NCI-H2107 treated with DMSO at 0.1 percent for 48 hours (cell line): ENCODE data around the gene KIF25.
A peak's percentile ranks its signal among the peaks of the same experiment; 100 is the strongest.

ENCODE experiments used
- DNase-seq: peaks from one replicate; lab custom pipeline; 2025; ENCODE audit not compliant: unreplicated experiment; lab: John Stamatoyannopoulos, UW

The KIF25 gene

DNA sequence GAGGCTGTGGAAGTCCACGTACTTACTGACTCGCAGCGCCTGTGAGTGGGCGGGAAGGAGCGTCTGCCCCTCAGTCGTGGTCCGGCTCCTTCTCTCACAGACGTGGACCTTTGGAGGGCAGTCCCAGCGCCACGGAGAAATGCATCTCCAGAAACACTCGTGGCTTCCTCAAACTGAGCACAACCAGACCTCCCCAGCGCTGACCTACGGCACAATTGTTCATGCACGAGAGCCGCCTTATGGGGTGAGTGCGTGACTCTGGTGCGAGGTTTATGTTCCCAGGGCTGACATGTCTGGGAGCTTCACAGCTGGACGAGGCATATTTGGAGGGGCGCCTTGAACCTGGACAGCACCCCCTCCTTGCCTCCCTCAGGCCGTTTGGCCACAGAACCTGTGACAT, 51.8 kb downstream of the KIF25 start:
- DNase-seq: no peak

DNA sequence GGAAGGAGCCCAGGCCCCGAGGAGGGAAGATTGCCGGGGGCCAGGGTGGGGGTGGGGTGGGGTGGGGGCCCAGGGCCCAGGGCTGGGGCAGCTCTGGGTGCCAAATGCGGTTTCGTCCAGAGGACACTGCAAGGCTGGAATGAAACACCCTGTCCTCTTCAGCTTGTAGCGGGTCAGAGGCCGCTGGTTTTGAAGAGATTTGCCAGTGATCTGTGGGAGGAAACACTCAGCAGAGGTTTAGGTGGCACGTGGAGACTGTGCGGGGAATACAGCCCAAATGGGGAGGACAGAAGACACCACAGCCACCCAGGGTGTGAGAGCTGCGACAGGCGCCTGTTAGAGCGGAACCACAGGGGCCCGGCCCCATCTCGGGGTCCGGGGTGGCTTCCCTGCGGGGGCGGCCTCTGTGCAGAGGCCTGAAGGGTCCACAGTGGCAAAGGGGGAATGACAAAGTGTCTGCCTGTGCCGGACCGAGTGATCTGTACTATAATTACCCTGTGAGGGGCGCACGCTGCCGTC, 52.3 kb downstream of the KIF25 start:
- DNase-seq: no peak

DNA sequence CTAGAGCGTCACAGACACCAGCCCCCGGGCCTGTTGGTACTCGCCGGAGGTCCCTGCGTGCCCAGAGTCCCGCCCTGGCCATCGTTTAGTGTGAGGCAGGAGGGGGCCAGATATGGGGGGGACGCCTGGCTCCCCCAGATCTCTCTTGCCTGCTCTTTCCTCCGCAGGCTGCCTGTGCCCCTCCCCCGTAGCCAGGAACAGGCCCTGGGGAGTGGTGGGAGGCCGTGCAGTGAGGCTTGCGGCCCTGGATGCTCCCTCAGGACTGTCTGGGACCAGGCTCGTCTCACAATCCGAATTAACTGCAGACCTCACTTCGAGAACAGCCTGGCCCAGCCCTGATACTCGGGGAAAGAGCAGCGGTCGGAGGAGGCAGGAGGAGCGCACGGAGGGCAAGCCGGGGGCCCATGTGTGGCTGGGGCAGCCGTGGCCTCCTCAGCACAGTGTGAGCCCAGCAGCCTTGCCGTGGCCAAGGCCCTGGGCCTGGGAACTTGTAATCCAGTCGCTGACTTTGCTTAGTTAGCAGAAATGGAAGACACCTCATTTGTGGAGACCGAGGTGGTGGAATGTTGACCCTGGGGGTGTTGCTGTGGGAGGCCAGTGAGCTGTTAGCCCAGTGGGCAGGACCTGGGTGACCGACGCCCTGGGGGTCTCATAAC, 52.9 kb downstream of the KIF25 start:
- no peak for DNase-seq

DNA sequence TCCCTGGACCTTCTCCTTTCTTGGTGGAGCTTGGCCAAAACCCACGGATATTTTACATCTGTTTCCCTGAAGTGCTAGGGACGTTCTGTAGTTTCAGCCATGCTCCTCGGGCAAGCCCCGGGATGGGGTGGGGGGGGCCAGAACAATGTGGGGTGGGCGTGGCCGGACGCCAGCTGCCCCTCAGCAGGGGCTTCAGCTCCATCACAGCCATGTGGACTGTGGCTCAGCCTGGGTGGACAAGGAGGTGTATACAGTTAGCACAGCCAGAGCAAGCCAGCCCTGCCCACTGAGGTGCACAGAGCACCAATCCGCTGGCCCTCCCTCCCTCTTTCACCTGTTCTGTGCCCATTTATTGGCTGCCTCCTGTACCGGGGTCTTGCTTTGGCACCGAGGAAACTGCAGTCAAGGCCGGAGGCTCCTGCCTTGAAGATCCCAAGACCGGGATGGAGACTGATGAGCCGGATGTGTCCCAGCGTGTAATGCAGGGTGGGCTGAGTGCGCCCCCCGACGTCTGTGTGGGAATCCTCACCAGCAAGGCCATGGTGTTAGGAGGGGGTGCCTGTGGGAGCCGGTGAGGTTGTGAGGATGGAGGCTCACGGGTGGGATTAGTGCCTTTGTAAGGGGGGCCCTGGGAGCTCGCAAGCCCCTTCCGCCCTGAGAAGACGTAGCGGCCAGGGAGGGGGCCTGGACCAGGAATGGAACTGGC, 53.6 kb downstream of the KIF25 start:
- no peak for DNase-seq

DNA sequence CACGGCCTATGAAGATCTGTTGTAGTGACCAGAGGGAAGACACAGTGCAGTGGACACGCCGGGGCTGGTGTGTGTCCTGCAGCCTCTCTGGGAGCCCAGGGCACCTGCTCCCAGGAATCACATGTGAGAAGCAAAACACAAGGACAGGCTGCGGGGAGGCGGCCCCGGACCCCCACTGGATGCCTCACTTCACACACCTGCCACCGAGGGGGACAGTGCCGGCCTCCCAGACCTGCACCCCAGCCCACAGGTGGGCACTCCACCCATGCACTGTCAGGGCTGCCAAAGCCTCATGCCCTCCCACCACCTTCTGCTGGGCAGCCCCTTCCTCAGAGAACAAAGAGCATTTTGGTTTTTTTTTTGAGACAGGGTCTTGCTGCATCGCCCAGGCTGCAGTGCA, 54.2 kb downstream of the KIF25 start:
- DNase-seq: no peak

DNA sequence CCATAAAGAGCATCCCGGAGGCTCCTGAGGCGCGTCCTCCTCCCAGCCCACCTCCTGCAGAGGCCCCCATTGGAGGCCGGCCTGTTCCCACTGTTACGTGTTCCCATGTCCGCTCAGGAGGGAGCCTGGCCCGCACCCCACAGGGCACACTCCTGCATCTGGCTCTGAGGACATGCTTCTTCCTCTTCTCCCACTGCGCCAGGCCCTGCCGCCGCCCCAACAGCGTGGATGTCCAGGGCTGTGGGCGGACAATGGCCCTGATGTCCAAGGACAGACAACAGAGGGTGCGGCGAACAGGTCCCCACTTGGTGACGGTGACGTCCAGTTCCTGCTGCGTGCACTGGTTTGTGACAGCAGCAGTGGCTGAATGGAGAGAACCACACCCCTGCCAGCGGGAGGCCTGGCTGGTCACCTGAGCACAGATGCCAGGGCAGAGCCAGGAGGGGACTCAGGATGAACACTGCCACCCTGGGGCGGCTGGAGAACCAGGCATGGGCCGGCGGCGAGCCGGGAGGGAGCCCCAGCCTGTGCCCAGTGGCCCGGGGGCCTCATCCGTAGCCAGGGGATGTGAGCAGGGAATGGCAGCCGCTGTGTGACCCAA, 54.9 kb downstream of the KIF25 start:
- DNase-seq: no peak

DNA sequence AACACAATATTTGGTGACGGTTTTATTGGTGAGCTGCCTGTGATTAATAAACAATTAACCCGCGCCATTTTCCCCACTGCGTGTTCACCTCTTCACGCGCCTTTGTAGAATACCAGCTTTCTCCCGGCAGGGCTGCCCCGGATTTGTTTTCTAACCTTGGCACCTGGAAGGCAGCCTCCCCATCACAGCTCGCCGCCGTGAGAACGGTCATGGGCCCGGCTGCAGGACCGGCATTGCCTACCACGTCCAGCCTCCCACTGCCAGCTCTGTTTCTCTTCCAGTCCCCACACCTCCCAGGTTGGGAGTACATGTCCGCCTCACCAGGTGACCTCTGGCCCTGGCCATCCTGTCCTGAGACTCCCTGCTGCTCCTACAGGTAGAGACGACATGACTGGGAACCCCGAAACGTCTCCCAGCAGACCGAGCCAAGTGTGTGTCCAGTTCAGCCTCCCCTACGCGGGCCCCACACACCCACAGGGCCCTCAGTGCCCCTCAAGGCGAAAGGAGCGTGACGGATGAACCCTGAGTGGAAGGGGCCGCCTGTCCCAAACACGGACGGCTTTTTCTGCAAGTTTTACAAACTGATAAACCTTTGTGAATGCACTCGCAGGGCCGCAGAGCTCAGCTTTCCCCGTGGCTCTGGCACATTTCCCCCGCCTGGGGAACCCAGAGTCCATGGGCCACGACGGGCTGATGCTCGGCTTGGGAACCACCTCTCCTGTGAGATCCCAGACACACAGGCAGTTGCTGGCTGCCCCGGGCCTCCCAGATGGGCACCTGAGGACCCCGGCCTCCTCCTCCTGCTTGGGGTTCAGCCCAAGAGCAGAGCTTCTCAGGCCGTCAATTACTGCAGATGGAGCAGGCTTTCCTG, 55.9 kb downstream of the KIF25 start:
- DNase-seq: no peak

DNA sequence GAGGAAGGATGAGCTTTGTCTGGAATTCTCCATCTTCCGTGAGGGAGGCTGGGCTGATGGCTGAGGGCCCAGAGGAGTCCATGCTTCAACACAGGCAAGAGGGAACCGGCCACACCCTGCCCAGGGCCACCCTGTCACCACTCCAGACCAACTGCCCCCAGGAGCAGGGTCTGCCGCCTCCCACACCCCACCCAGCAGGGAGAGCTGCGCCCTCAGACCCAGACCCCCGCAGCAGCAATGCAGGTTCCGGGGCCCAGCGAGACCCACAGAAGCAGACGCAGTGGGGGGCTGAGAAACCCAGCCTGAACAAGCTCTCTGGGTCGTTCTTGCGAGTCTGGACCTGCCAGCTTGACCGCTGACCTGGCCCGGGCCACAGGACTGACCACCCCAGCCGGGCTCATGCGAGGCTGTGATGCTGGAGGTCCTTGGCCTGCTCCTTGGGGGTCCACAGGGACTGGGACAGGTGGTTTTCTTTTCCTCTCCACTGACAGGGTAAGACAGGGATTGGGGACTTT, 56.5 kb downstream of the KIF25 start:
- no peak for DNase-seq

DNA sequence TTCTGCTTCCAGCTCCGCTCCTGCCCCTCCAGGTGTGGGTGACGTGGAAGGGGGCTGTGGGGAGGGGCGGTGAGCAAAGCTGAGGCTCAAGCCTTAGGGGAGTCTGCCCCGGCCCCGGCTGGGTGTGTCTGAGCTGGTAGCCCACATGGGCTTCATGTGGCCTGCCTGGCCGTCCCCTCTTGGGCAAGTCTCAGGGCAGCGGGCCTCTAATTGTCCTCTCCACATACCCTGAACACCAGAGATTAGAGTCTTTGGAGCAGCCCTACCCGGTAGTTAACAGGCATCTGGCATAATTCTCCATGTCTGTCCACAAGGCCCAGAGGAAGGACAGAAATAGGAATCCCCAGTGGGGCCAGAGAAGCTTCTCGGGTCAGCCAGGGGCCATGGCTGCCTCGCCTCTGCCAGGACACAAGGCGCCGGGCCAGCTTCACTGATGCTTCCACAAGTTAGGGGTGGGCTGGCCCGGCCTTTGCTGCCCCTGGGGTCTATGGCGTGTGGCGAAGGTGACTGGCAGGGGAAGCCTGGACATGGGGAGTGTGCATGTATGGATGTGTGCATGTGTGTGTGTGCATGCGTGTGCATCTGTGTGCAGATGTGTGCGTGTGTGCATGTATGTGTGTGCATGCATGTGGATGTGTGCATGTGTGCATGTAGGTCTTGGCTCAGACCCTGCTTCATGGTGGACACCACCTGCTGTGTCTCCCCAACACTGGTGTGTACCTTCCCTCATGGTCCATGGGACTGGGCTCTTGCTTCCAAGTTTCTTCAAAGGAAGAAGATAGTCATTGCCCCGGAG, 57.5 kb downstream of the KIF25 start:
- no peak for DNase-seq

DNA sequence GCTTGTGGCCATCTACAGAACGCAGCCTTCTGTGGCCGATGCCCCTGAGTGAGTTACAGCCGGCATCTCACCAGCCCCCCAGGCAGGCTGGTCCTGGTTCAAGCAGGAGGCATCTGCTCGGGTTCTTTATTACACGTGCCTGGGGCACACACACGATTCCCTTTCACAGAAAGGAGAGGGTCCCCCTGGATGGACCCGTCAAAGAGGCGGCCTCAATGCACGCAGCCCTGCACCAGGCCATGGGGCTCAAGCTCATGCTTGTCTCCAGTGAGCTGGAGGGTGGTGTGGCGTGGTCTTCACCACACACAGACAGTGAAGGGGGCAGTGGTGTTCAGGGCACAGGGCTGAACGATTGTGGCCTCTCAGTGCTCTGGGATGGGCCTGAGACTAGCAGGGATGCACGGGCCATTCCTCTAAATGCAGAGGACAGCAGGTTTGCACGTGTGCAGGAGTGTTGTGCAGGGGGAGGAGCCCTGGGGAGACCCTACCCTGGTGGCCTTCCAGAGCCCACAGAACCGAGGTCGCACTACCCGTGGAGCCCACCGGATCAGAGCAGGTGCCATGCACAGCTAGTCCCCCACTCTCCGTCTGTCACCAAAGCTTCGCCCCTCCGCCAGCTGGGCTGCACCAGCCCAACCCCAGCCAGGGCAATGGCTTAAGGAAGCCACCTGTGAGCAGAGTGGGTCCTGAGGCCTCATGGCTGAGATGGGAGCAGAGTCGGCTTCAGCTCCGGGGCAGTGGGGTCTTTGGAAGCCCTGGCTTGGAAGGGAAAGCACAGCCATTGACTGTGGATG, 58.4 kb downstream of the KIF25 start:
- no peak for DNase-seq

DNA sequence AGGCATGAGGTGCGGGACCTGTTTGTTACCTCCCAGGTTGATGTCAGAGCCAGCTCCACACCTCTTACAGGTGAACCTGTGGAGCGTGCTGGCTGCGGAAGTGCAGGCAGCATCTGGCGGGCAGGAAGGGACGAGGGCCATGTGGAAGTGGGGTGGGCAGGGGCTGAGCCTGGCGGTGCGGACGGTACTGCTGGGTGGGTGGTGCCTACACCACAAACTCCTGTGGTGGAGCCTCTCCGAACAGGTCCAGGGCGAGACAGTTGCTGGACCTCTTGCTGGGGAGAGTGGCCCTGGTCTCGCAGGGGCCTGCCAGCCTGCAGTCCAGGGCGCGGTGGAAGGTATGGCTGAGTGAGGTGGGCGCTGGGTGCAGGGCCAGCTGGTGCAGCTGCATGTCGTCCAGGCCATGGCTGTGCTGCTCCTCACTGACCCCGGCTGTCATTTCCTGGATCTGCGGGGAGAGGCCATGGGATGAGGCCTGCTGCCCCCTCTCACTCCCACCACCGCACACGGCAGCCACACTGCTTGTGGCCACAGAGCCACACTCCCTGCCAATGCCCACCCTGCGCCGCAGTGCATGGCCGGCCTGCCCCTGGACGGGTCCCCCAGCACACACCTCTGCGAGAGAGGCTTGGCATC, 59.5 kb downstream of the KIF25 start:
- DNase-seq: no peak

DNA sequence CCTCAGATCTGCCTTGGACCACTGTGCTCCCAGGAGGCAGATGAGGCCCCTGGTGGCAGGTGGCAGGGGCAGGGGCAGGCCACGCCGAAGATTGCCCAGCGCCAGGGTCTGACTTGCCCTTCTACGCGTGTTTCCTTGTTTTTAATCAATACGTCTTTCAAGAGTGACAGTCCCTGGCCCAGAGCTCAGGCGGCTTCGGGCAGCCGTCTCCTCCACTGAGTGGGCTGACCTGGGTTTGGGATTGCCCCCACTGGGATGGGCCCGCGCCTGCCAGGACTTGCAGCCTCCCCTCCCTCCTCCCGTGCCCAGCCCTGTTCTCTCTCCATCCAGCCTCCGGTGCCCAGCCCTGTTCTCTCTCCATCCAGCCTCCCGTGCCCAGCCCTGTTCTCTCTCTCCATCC, 60.4 kb downstream of the KIF25 start:
- DNase-seq: no peak

DNA sequence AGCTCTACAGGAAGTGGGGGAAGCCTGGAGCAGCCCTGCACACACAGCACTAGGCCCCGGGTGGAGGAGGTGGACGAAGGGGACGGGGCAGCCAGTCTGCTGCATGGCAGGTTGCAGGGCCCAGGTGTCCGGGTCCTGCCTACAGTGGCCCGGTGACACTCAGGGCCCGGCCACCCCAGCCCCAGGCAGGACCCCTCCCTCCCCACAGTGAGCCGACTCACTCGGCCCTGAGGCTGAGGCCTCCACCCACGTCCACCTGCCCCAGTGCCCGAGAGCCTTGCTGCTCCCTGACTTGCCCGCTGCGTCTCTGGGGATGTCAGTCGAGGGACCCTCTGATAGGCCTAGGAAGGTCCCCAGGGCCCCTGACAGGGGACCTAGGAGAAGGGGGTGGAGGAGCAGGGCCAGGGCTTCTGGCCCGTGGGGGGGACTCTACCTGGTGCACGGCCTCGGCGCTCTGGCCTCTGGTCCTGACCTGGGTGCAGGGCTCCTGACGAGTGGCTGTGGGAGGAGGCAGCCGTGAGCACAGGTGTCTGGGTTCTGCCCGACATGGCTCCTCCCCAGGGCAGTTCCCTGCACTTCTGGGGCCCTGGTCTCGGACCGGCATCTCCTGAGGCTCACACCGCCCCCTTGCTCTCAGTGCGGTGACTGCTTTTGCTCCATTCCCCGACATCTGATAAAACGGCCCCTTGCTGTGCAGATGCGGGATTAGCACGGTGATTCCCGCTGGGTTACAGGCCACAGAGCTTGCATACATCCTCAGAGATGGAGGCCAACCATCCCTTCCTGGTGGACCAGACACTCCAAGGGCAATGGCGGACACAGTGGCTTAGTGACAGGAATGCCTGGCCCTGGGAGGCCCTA, 61.5 kb downstream of the KIF25 start:
- DNase-seq: no peak

DNA sequence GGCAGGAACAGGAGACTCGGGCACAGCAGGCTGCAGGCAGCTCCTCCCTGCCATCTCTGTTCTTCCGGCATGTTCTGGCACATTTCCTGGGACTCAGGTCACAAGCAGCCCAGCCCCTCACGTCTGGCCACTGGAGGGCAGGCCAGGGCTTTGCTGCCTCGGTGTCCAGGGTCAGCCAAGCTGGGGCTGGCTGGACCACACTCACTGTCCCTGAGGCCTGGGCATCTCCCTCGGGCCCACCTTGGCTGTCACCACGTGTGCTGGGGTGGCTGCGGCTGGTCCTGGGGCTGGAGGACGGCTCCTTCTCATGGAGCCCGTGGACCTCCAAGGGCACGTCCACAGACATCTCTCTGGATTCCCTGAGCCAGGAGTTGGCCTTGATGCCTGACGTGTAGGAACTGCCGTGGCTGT, 63.1 kb downstream of the KIF25 start:
- DNase-seq: peak; percentile 20

DNA sequence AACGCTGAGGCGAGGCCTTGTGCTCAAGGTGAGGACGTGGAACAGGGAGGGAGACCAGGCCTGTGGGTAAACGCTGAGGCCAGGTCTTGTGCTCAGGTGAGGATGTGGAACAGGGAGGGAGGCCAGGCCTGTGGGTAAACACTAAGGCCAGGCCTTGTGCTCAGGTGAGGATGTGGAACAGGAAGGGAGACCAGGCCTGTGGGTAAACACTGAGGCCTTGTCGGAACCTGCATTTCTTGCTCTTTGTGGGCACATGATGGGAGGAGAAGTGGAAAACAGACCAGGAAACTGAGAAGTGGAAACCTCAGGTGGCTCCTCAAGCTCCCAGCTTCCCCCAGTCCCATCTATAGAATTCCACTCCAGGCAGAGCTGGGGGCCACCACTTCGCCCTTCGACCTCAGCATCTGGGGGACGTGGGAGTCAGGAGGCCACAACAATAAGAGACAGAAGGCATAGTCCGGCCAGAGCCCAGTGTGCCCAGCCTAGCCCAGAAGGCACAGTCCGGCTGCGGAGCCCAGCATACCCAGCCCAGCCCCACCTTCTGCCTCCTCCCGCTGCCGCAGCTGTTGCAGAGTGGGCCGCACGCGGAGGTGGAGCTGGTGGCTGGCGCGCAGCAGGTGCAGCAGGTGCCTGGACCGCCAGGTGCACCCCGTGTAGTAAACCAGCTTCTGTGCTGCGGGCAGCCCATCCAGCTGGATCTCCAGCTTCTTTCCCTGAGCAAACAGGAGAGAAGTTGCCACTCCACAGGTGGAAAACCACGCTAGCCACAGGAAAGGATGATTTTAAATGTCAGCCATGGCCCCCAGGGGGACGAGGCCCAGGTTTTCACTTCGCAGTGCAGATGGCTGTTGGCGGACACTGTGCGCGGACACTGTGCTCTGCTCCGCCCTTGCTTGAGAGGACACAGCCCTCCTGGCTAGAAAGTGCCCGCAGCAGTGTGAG, 64.1 kb downstream of the KIF25 start:
- DNase-seq: peak; percentile 90

DNA sequence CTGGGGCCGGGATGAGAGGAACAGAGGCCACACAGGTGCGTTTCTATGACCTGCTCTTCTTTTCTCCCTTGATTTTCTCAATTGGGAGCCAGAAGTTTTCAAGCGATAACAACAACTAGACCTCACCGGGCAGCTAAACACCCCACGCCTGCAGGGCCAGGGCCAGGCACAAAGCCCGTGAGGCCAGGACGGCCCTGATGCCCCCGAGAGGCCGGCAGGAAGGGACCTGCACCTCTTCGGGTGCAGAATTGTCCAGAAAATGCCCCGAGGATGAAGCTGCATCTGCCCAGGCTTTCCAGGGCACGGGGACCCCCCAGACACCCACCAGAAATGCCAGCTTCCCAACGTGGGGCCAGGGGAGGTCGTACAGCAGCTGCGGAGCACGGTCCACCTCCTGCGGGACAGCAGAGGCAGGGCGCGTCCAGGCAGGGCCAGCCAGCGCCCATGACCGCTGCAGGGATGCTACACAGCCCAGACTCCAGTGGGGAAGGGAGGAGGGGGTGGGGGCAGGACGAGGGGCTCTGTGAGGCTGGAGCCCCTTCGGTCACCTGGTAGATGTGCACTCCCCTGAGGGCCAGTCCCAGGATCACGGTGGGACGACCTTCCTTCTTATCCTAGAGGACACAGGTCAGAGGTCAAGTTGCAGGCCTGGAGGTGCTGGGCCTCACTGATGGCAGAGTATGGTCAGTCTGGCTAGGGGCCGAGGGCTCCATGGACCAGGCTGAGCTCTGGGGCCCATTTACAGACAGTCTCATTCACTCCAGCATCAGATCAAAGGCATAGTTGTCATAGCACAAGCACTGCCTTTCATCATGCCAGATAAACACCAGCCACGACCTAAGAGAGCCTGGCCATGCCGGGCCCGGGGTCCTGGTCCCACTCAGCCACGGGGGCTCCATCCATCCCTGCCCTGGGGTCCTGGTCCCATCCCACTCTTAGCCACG, 65.1 kb downstream of the KIF25 start:
- DNase-seq: no peak
